HT-29 (cell line): ENCODE measurements around the gene TIRAP. TPM values are rescaled to one million over a fixed set of nuclear protein-coding genes. Genes with fewer than 3 reads are reported as not detected.
"Not testable (repeated sequence)": the region's sequence is repeated elsewhere in the genome, so short reads cannot be mapped to it uniquely, and the experiment has no call there.

Experiments
- DNase-seq: peaks from one replicate; pipeline ENCODE4 v3.0.0-alpha.2; 2015; ENCODE audit warnings: low spot score
- total RNA-seq: library from RNA; depleted of rRNA; stranded (reverse); fragments of >200 nt; shearing (Covaris generic); gene quantifications from 2 replicates; pipeline ENCODE4 v1.2.3, GENCODE V29; 2014

TIRAP gene
- total RNA-seq, 1 experiment from 2014 or later: 12.3 TPM

- peak; percentile 99 for DNase-seq
These were observed 1.9 kb downstream of the TIRAP start for GRCh38 chr11:126284829-126285228.

- DNase-seq: no peak
These were observed 5.3 kb downstream of the TIRAP start for GRCh38 chr11:126288237-126288636.

DNA sequence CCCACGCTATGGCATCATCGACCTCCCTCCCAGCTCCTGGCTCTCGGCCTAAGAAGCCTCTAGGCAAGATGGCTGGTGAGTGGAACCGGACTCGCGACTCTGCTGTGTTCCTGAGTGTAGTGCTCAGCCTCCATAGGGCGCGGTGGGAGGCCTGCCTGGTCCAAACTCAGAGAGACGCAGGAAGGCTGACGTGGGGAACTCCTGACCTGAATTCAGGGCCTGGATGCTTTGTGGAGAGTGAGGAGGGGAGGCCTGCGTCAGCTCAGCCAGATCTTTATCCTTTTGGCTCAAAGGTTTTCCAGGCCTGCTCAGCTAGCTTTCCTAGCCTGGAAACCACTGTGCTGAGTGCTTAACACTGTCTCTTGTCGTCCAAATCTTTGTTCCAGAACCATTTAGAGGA, 8.0 kb downstream of the TIRAP start:
- no peak for DNase-seq

- no peak for DNase-seq
These were observed 10.8 kb downstream of the TIRAP start for GRCh38 chr11:126293726-126294125.

DNA sequence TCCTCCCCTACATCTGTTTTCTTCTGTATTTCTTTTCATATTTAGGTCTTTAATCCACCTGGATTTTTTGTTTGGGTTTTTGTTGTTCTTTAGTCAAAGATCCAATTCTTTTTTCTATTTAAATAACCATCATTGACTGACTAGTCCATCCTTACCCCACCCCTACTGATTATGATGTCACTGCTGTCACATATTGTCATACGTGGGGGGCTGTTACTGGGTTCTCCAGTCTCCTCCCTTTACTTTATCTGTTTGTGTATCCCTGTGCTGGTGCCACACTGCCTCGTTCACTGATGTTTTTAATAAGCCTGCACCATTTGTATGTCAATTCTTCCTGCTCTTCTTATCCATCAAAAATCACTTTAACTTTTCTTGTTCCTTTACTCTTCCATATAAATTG, 14.1 kb downstream of the TIRAP start:
- no peak for DNase-seq

GRCh38 chr11:126303623-126304456, 20.9 kb downstream of the TIRAP start, which contains the start of gene DCPS:
DCPS (plus strand) TSS chr11:126304060; CDS start chr11:126304081, 21 bp downstream.
- peak; percentile 96 for DNase-seq

DNA sequence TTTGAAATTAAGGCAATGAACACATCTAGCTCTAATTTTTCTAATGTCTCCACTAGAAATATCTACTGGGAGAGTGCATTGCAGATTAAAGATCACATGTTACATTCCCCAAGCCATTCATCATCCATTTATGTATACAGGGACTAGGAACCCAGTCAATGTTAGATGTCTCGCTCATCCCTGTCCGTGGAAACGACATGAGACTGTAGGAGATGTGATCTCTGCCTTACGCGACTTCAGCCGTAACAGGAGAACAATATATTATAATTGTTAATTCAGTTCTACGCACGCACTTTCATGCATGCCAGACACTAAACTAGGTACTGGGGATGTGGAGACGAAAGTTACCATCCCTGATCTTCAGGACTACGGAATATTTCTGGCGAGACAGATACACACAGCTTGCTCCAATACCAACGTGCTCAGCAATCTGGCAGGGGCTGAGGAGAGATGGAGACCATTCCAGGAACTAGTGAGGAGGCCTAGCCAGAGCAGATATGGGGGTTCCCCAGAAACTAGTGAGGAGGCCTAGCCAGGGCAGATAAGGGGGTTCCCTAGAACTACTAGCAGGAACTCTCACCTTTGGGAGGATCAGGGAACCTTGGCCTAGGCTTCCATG, 21.7 kb downstream of the TIRAP start:
- no peak for DNase-seq

DNA sequence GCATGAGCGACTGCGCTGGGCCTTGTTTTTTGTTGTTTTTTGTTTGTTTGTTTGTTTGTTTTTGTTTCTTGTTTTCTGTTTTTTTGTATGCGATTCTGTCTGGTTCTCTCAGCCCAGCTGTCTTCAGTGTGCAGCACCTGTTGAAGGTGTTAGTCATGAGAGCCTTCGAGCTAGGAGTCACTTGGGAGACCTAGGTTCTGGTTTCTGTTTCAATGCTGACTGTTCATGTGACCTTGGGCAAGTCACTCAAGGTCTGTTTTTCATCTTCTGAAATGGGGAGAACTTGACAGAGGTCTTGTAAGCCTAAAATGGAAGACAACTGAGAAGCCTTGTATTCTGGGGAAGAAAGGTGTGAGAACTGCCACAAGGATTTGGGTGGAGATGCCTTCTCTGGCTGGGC, 22.8 kb downstream of the TIRAP start:
- no peak for DNase-seq

- DNase-seq: peak; percentile 71
These were observed 24.8 kb downstream of the TIRAP start for GRCh38 chr11:126307706-126308105.

GRCh38 chr11:126308271-126308671, 25.4 kb downstream of the TIRAP start:
- DNase-seq: no peak

GRCh38 chr11:126308771-126309170, 25.9 kb downstream of the TIRAP start:
- DNase-seq: not testable (repeated sequence)

- DNase-seq: peak; percentile 96
These were observed 27.5 kb downstream of the TIRAP start for GRCh38 chr11:126310200-126310991.

DNA sequence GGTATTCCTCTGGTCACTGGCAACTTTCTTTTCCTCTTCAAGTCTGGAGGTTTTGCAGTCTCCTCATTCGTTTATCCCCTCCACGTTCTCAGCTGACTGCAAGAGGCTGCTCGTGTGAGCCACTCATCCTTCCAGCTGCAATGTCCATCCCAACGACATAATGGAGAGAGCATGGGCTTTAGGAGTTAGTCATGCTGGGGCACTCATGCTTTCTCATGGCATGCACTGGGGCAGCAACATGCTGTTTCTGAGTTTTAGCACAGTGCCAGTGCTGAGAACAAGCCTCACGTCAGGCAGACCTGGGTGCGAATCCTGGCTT, 28.1 kb downstream of the TIRAP start:
- no peak for DNase-seq

GRCh38 chr11:126311401-126312291, 28.8 kb downstream of the TIRAP start:
- no peak for DNase-seq

GRCh38 chr11:126312961-126313360, 30.1 kb downstream of the TIRAP start:
- peak; percentile 66 for DNase-seq

DNA sequence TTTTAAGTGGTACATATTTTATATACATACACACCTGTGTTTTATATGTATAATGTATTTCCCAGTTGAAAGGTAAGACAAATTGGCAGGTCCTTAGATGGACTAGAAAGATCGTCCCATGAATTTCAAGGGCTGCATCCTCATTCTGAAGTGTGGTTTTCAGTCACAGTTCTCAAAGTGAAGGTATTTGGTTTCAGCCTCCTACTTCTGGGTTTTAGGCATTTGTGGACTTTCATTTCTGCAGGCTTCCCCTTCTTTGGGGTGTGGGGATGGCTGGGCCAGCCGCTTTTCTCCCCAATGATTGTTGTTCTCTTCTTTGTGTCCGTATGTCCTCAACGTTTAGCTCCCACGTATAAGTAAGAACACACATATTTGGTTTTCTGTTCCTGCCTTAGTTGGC, 30.9 kb downstream of the TIRAP start:
- no peak for DNase-seq

GRCh38 chr11:126317432-126317755, 34.5 kb downstream of the TIRAP start:
- no peak for DNase-seq

- DNase-seq: no peak
These were observed 35.1 kb downstream of the TIRAP start for GRCh38 chr11:126317756-126318573.

DNA sequence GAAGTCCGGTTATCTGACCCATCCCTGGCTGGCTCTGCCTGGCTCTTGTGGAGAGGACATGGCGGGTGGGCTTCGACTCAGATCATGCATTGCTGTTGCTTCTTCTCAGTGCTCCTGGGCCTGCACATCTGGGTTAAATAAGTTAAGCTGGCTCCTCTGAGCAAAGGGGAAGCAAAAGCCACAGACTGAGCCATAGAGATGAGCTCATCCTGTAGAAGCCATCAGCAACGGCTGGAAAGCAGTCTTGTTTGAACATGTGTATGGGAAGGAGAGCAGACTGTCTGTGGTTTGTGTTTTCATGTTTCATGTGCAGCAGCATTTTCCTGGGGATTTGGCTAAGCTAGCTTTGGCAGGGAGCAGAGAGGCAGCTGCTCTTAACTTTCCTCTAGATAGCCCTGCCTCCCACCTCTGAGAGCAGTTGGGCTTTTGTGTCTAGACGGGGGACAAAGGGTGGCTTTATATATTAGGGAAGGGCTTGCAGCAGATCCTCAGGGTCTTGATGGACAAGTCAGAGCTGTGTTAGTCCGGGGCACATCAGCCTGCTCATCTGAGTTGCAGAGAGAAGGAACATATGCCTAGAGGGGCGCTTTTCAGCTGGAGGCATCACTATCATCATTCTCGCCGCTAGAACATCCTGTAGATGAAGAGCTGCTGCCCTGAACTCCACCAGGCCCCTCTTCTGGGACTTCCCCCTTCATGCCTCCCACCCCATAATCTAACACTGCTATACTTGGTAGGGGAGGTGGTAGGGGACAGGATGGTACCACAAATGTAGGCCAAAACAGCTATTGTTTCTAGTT, 35.9 kb downstream of the TIRAP start:
- no peak for DNase-seq

- DNase-seq: no peak
These were observed 36.5 kb downstream of the TIRAP start for GRCh38 chr11:126319374-126319740.
